Fibroblast of lung (primary cell): Measurements from ENCODE around the gene PODXL2. TPM values are rescaled to one million over a fixed set of nuclear protein-coding genes. Genes with fewer than 3 reads are reported as not detected.

ENCODE experiments used
- DNase-seq, 2 donors: peaks; one replicate each; pipeline versions ENCODE4 v3.0.0 to v3.0.0-alpha.2; 2010; ENCODE audit warnings: low read depth in 2 of 2
- H2AFZ ChIP-seq: 2 replicates; pipeline ENCODE4 v1.5.1; 2012; ENCODE audit warnings: low read length, control low read depth, inconsistent platforms
- H3K27ac ChIP-seq: 2 replicates; pipeline ENCODE4 v1.5.1; 2011; ENCODE audit warnings: low read length, control low read depth; ENCODE audit not compliant: insufficient read depth
- H3K27me3 ChIP-seq: 2 replicates; pipeline ENCODE4 v1.5.1; 2011; ENCODE audit warnings: mild to moderate bottlenecking, low read length; ENCODE audit not compliant: control insufficient read depth, insufficient read depth
- H3K36me3 ChIP-seq: 2 replicates; pipeline ENCODE4 v1.5.1; 2011; ENCODE audit warnings: low read length; ENCODE audit not compliant: control insufficient read depth, insufficient read depth
- H3K4me1 ChIP-seq: 2 replicates; pipeline ENCODE4 v1.5.1; 2011; ENCODE audit warnings: low read length; ENCODE audit not compliant: control insufficient read depth, insufficient read depth; ENCODE audit errors: extremely low read depth
- H3K4me2 ChIP-seq: 2 replicates; pipeline ENCODE4 v1.5.1; 2011; ENCODE audit warnings: low read length, control low read depth; ENCODE audit not compliant: insufficient read depth; ENCODE audit errors: extremely low read depth
- H3K4me3 ChIP-seq, 4 experiments: fragments of 200-600 bp in 1 of 4; sonication (generic) in 1 of 4; replicated peaks in 1 of 4; 2 replicates each; pipeline ENCODE4 v1.5.1; 2011 to 2016; ENCODE audit warnings: low read length in 4 of 4, low read depth in 3 of 4, mild to moderate bottlenecking in 3 of 4, control low read depth in 2 of 4, inconsistent platforms in 1 of 4, mixed read lengths in 1 of 4; ENCODE audit not compliant: insufficient read depth in 1 of 4; ENCODE audit errors: control extremely low read depth in 1 of 4
- H3K79me2 ChIP-seq: 2 replicates; pipeline ENCODE4 v1.5.1; 2012; ENCODE audit warnings: mild to moderate bottlenecking, low read length, inconsistent platforms; ENCODE audit not compliant: control insufficient read depth, insufficient read depth
- H3K9ac ChIP-seq: 2 replicates; pipeline ENCODE4 v1.5.1; 2011; ENCODE audit warnings: mild to moderate bottlenecking, low read length, control low read depth; ENCODE audit not compliant: insufficient read depth
- H3K9me3 ChIP-seq: 2 replicates; pipeline ENCODE4 v1.5.1; 2012; ENCODE audit warnings: low read depth, low read length; ENCODE audit not compliant: control insufficient read depth, insufficient read depth
- H4K20me1 ChIP-seq: 2 replicates; pipeline ENCODE4 v1.5.1; 2011; ENCODE audit warnings: low read length; ENCODE audit not compliant: control insufficient read depth, insufficient read depth; ENCODE audit errors: extremely low read depth
- CTCF ChIP-seq, 2 donors: IDR thresholded peaks in 1 of 2; conservative IDR thresholded peaks in 1 of 2; 1 replicate in 1 of 2; 2 replicates in 1 of 2; pipeline ENCODE4 v1.5.1; 2011 to 2012; ENCODE audit warnings: low read length in 2 of 2, control low read depth in 1 of 2, inconsistent platforms in 1 of 2, low read depth in 1 of 2, mild to moderate bottlenecking in 1 of 2
- EZH2 ChIP-seq: IDR thresholded peaks from 2 replicates; pipeline ENCODE4 v1.5.1; 2012; ENCODE audit warnings: low read length, control low read depth, mild to moderate bottlenecking; ENCODE audit errors: missing control alignments
- polyA plus RNA-seq, 2 donors: library from polyadenylated mRNA; depleted of rRNA in 1 of 2; stranded (reverse) in 1 of 2; unstranded in 1 of 2; fragments of >200 nt; gene quantifications; 2 replicates each; pipeline ENCODE4 v1.2.1, GENCODE V29; 2011 to 2012; ENCODE audit warnings: missing spikeins in 1 of 2
- total RNA-seq: library from RNA; depleted of rRNA; stranded (reverse); fragments of >200 nt; gene quantifications from 2 replicates; pipeline ENCODE4 v1.2.1, GENCODE V29; 2014

Gene PODXL2
- total and polyA plus RNA-seq, 2 donors (not counting 1 experiment from before 2014, with no cell fraction given): 0.50 to 0.98 TPM

GRCh38 chr3:127718916-127719290 is 89.9 kb downstream of the PODXL2 start:
- Histone ChIP-seq H4K20me1 (no peaks in the 10 kb centered on the region), H3K27me3 (no peaks in the 10 kb centered on the region), H3K36me3 (peaks cover 10% of the 10 kb centered on the region), H3K9ac (no peak overlapping the region), H3K4me2 (no peak overlapping the region), H2AFZ (no peak overlapping the region), H3K9me3 (no peaks in the 10 kb centered on the region), H3K27ac (no peak overlapping the region), H3K79me2 (no peaks in the 10 kb centered on the region), H3K4me1 (peaks cover 2% of the 10 kb centered on the region), H3K4me3 (no peak overlapping the region)
- TF ChIP-seq CTCF (conservative IDR thresholded peaks at IDR 0.05 in 1 of 2, IDR thresholded peaks at IDR 0.05 in 1 of 2; ENCODE audit: low read depth in 1 of 2, low read length in 2 of 2) (no peak), EZH2 (no peak)
- no peak for DNase-seq

GRCh38 chr3:127719369-127719768 is 90.4 kb downstream of the PODXL2 start:
- peaks cover 2% of the 10 kb centered on the region for H3K4me1 ChIP-seq
- peaks cover 8% of the 10 kb centered on the region for H3K36me3 ChIP-seq
- H3K9ac ChIP-seq: no peak overlapping the region
- no peak for TF ChIP-seq EZH2
- no peak for TF ChIP-seq CTCF (conservative IDR thresholded peaks at IDR 0.05 in 1 of 2, IDR thresholded peaks at IDR 0.05 in 1 of 2; ENCODE audit: low read depth in 1 of 2, low read length in 2 of 2)
- no peaks in the 10 kb centered on the region for H3K27me3 ChIP-seq
- H3K9me3 ChIP-seq: no peaks in the 10 kb centered on the region
- no peak for DNase-seq
- no peak overlapping the region for H3K27ac ChIP-seq
- no peaks in the 10 kb centered on the region for H3K79me2 ChIP-seq
- no peak overlapping the region for H3K4me3 ChIP-seq
- H3K4me2 ChIP-seq: no peak overlapping the region
- no peak overlapping the region for H2AFZ ChIP-seq
- no peaks in the 10 kb centered on the region for H4K20me1 ChIP-seq

GRCh38 chr3:127720161-127720823 is 91.3 kb downstream of the PODXL2 start:
- Histone ChIP-seq H3K4me2 (no peak overlapping the region), H2AFZ (no peak overlapping the region), H3K9me3 (no peaks in the 10 kb centered on the region), H3K4me1 (peaks cover 2% of the 10 kb centered on the region), H3K9ac (no peak overlapping the region), H3K79me2 (no peaks in the 10 kb centered on the region), H3K36me3 (peaks cover 9% of the 10 kb centered on the region), H4K20me1 (no peaks in the 10 kb centered on the region), H3K4me3 (no peak overlapping the region), H3K27me3 (no peaks in the 10 kb centered on the region), H3K27ac (no peak overlapping the region)
- no peak for DNase-seq
- TF ChIP-seq CTCF (conservative IDR thresholded peaks at IDR 0.05 in 1 of 2, IDR thresholded peaks at IDR 0.05 in 1 of 2; ENCODE audit: low read depth in 1 of 2, low read length in 2 of 2): no peak
- TF ChIP-seq EZH2: no peak
